ENCODE data around the gene ZDHHC24.

DNA sequence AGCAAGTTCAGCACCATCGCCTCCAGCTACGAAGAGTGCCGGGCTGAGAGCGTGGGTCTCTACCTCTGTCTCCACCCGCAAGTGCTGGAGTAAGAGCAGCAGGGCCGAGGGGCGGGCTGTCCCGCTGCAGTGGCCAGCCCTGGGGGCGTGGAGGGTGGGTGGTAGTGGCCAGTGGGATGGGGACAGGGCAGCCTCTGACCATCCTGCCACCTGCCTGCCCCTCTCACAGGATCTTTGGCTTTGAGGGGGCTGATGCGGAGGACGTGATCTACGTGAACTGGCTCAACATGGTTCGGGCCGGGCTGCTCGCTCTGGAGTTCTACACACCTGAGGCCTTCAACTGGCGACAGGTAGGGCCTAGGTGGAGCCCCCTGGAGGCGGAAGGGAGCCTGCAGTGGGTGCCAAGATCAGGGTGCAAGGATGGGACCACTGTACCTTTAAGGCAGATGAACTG lies 50.4 kb downstream of the ZDHHC24 start:
- TF ChIP-seq, protein P1, sequence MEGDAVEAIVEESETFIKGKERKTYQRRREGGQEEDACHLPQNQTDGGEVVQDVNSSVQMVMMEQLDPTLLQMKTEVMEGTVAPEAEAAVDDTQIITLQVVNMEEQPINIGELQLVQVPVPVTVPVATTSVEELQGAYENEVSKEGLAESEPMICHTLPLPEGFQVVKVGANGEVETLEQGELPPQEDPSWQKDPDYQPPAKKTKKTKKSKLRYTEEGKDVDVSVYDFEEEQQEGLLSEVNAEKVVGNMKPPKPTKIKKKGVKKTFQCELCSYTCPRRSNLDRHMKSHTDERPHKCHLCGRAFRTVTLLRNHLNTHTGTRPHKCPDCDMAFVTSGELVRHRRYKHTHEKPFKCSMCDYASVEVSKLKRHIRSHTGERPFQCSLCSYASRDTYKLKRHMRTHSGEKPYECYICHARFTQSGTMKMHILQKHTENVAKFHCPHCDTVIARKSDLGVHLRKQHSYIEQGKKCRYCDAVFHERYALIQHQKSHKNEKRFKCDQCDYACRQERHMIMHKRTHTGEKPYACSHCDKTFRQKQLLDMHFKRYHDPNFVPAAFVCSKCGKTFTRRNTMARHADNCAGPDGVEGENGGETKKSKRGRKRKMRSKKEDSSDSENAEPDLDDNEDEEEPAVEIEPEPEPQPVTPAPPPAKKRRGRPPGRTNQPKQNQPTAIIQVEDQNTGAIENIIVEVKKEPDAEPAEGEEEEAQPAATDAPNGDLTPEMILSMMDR (IDR thresholded peaks at IDR 0.05; ENCODE audit: insufficient read depth, low read depth, low read length): no peak
- no peak for TF ChIP-seq EZH2 (IDR thresholded peaks at IDR 0.05; ENCODE audit: insufficient read depth, low read length)
